ENCODE results near the gene CIT. TPM values are rescaled to one million over a fixed set of nuclear protein-coding genes. Genes with fewer than 3 reads are reported as not detected.

CIT gene
- total and polyA plus RNA-seq, 12 donors = 4.3 to 65.9 (median 18.9) TPM

DNA sequence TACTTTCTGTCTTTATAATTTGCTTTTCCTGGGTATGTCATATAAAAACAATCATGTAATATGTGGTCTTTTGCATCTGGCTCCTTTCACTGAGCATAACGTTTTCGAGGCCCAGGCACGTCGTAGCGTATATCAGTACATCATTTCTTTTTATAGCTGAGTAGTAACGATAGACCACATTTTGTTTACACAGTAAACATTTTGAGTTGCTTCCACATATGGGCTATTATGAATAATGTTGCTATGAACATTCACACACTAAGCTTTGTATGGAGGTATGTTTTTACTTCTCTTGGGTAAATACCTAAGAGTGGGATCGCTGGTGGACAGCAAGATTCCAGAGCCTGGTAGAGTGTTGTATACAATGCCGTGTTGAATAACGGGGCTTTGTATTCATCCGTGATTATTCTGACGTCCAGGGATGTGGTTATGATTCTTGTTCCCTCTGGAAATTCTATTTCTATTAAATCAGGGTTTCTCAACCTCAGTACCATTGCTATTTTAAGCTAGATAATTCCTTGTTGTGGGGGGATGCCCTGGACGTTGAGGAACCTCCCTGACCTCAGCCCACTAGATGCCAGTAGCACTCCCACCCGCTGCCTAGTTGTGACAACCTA, 38.9 kb upstream of the CIT start:
- Histone ChIP-seq H3K9me3 (replicated peaks in 1 of 3) (no peaks in the 10 kb centered on the region), H3K27ac (no peak overlapping the region), H3K27me3 (no peaks in the 10 kb centered on the region), H3K36me3 (replicated peaks in 1 of 2) (no peaks in the 10 kb centered on the region), H3K4me3 (no peak overlapping the region), H3K4me1 (replicated peaks in 1 of 2) (no peaks in the 10 kb centered on the region)
- TF ChIP-seq, protein P1, sequence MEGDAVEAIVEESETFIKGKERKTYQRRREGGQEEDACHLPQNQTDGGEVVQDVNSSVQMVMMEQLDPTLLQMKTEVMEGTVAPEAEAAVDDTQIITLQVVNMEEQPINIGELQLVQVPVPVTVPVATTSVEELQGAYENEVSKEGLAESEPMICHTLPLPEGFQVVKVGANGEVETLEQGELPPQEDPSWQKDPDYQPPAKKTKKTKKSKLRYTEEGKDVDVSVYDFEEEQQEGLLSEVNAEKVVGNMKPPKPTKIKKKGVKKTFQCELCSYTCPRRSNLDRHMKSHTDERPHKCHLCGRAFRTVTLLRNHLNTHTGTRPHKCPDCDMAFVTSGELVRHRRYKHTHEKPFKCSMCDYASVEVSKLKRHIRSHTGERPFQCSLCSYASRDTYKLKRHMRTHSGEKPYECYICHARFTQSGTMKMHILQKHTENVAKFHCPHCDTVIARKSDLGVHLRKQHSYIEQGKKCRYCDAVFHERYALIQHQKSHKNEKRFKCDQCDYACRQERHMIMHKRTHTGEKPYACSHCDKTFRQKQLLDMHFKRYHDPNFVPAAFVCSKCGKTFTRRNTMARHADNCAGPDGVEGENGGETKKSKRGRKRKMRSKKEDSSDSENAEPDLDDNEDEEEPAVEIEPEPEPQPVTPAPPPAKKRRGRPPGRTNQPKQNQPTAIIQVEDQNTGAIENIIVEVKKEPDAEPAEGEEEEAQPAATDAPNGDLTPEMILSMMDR (IDR thresholded peaks at IDR 0.05) = no peak
- TF ChIP-seq POLR2A (IDR thresholded peaks at IDR 0.05) = no peak
- intact Hi-C loops (cut with DNase I) = no loop called here
- no peak for DNase-seq
- WGBS, 4 donors = 65 to 79% (median 77%) methylated on average over 13 of the region's 13 CpGs

DNA sequence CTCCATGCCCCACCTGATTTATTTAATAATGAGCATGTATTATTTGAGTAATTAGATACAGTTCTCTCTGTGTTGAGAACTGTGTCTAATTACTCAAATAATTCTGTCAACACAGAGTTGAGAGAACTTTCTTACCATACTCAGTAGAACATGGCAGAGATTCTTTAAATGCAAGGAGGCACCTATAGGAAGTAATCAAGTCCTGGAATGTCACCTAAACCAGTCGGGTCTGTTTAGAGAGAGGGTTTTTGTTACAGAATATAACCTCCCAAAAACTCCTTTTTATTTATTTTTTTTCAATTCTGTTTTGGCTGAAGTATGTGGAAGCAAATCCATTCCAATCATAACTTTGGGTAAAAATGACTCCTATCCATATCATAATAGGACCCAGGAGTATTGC, 37.5 kb upstream of the CIT start:
- H3K36me3 ChIP-seq (replicated peaks in 1 of 2) = no peaks in the 10 kb centered on the region
- no peak for DNase-seq
- no peaks in the 10 kb centered on the region for H3K27me3 ChIP-seq
- no peaks in the 10 kb centered on the region for H3K4me1 ChIP-seq (replicated peaks in 1 of 2)
- no peak overlapping the region for H3K27ac ChIP-seq
- no peak overlapping the region for H3K4me3 ChIP-seq
- H3K9me3 ChIP-seq (replicated peaks in 1 of 3) = no peaks in the 10 kb centered on the region
- whole genome bisulfite sequencing, 4 donors = 34 to 48% (median 42%) methylated on average over 1 of the region's 1 CpG
- TF ChIP-seq, protein P1 (IDR thresholded peaks at IDR 0.05) = no peak
- TF ChIP-seq POLR2A (IDR thresholded peaks at IDR 0.05) = no peak
- intact Hi-C loops (cut with DNase I) = no loop called here

DNA sequence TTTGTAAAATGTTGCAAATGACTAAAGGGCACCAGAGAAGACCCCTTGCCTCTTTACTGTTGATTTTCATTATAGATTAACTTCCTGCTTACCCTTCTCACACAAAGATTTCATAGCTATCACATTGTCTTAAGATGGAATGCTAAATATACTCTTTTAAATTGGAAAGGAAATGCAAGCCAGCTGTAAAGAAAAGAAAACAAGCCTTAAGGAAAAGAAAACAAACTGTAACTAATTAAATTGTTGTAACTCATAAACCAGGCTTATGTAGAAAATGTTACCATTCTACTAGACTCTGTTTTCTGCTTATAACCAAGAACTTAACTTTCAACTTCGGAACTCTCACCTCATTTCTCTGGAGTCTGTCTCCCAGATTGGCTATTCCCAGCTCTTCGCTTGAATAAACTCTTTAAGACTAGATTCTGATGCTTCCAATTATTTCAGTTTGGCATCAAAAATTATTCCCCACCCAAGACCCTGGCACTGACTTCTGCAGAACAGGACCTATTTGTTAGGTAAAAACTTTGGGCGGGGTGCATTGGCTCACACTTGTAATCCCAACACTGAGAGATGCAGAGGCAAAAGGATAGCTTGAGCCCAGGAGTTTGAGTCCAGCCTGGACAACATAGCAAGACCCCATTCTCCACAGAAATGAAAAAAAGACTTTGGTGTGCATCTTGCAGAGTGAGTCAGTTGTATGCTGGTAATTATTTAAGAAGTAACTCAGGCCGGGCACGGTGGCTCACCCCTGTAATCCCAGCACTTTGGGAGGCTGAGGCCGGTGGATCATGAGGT, 36.6 kb upstream of the CIT start:
- intact Hi-C loops (cut with DNase I) = no loop called here
- no peaks in the 10 kb centered on the region for H3K36me3 ChIP-seq (replicated peaks in 1 of 2)
- H3K9me3 ChIP-seq (replicated peaks in 1 of 3) = no peaks in the 10 kb centered on the region
- no peaks in the 10 kb centered on the region for H3K4me1 ChIP-seq (replicated peaks in 1 of 2)
- no peak for TF ChIP-seq POLR2A (IDR thresholded peaks at IDR 0.05)
- TF ChIP-seq, protein P1 (IDR thresholded peaks at IDR 0.05) = no peak
- no peak overlapping the region for H3K27ac ChIP-seq
- no peak overlapping the region for H3K4me3 ChIP-seq
- H3K27me3 ChIP-seq = no peaks in the 10 kb centered on the region
- WGBS, 4 donors = 88 to 92% (median 89%) methylated on average over 6 of the region's 6 CpGs
- no peak for DNase-seq

DNA sequence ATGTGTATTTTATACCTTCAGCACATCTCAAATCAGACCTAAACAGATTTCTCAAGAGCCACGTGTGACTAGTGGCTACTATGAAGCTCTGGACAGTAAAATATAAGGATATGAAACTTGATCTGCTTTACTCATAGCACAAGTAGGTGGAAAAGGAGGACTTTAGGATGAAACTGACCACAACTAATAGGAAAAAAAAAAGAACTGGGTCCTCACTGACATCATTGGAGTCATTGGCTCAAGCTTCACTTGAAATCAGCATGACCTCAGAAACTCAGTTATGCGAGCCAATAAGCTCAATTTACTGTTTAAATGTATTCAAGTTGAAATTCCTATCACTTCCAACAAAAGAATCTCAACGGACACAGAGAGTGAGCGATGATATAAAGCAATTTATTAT, 34.1 kb upstream of the CIT start:
- no peaks in the 10 kb centered on the region for H3K9me3 ChIP-seq (replicated peaks in 1 of 3)
- H3K27me3 ChIP-seq = no peaks in the 10 kb centered on the region
- H3K36me3 ChIP-seq (replicated peaks in 1 of 2) = no peaks in the 10 kb centered on the region
- WGBS, 4 donors = 58 to 70% (median 67%) methylated on average over 4 of the region's 4 CpGs
- H3K4me3 ChIP-seq = no peak overlapping the region
- no peak overlapping the region for H3K27ac ChIP-seq
- no peaks in the 10 kb centered on the region for H3K4me1 ChIP-seq (replicated peaks in 1 of 2)
- TF ChIP-seq POLR2A (IDR thresholded peaks at IDR 0.05) = no peak
- TF ChIP-seq, protein P1 (IDR thresholded peaks at IDR 0.05) = no peak
- intact Hi-C loops (cut with DNase I) = no loop called here
- no peak for DNase-seq

Measured in adrenal gland (tissue), 12 donors.